Adrenal gland (tissue), 12 donors: Measurements from ENCODE around the gene GLDC. TPM values are rescaled to one million over a fixed set of nuclear protein-coding genes. Genes with fewer than 3 reads are reported as not detected.
"Not testable (repeated sequence)": the region's sequence is repeated elsewhere in the genome, so short reads cannot be mapped to it uniquely, and the experiment has no call there.

Experiments used
- DNase-seq, 7 donors: peaks; one replicate each; pipeline ENCODE4 v3.0.0-alpha.2; 2019 to 2020
- H3K27ac ChIP-seq, 5 donors: fragments of 200-600 bp; sonication (generic) in 4 of 5; 1 replicate in 3 of 5; 2 replicates in 2 of 5; pipeline versions ENCODE4 v1.5.1 to v1.8.0; 2016 to 2020; ENCODE audit warnings: mild to moderate bottlenecking in 1 of 5
- H3K27me3 ChIP-seq: fragments of 200-600 bp; 2 replicates; pipeline ENCODE4 v1.8.0; 2021
- H3K36me3 ChIP-seq, 2 donors: fragments of 200-600 bp; replicated peaks in 1 of 2; 1 replicate in 1 of 2; 2 replicates in 1 of 2; pipeline versions ENCODE4 v1.5.1 to v1.8.0; 2018 to 2022
- H3K4me1 ChIP-seq, 2 donors: fragments of 200-600 bp; replicated peaks in 1 of 2; 1 replicate in 1 of 2; 2 replicates in 1 of 2; pipeline versions ENCODE4 v1.5.1 to v1.8.0; 2018 to 2021
- H3K4me3 ChIP-seq, 4 donors: fragments of 200-600 bp; sonication (generic) in 3 of 4; one replicate each; pipeline ENCODE4 v1.5.1; 2016 to 2018
- H3K9me3 ChIP-seq, 3 donors: fragments of 200-600 bp; sonication (generic) in 1 of 3; replicated peaks in 1 of 3; 1 replicate in 2 of 3; 2 replicates in 1 of 3; pipeline versions ENCODE4 v1.5.1 to v1.8.0; 2016 to 2021
- POLR2A ChIP-seq, 2 donors: fragments of 450-650 bp; IDR thresholded peaks; one replicate each; pipeline ENCODE4 v1.6.1; 2017; ENCODE audit warnings: antibody characterized with exemption in 2 of 2, mild to moderate bottlenecking in 2 of 2, moderate library complexity in 1 of 2
- WGBS, 4 donors: extraction: QIAGEN DNeasy Blood & Tissue Kit in 2 of 4; methylation state at CpG; one replicate each; pipeline versions ENCODE4 v1.1.5 to v1.1.7; 2013 to 2017; 5-methylcytosine and 5-hydroxymethylcytosine counted together
- intact Hi-C, 2 donors: fragments of 100-400 bp; cut with DNase I; formaldehyde crosslinking; loops; one replicate each; pipeline versions ENCODE4 v1.14.1 to v1.15.0; 2022 to 2023
- polyA plus RNA-seq, 3 donors: library from polyadenylated mRNA; stranded (reverse); fragments of 200-250 nt in 2 of 3; fragments of 350-450 nt in 1 of 3; fragmentation: Illumina TruSeq in 1 of 3; extraction: RNeasy Lipid Tissue Mini Kit (QIAGEN cat#74804) in 1 of 3; gene quantifications; one replicate each; pipeline ENCODE4 v1.2.3, GENCODE V29; 2013 to 2014
- total RNA-seq, 9 donors: library from RNA; depleted of rRNA in 4 of 9; stranded (reverse); fragments of >200 nt in 4 of 9; fragments of 120-200 nt in 1 of 9; fragmentation: NEBNext Ultra II Directional in 1 of 9; extraction: Animal tissue kit (Norgen Biotek cat#: 25700) in 1 of 9; gene quantifications; one replicate each; pipeline versions ENCODE4 v1.1.0 to v1.2.4, GENCODE V29; 2013 to 2023
- TF ChIP-seq, protein P1 (sequence below), 6 experiments: fragments of 450-650 bp in 4 of 6; fragments of 200-600 bp in 2 of 6; sonication (generic) in 1 of 6; IDR thresholded peaks; 1 replicate in 5 of 6; 2 replicates in 1 of 6; pipeline versions ENCODE4 v1.5.1 to v1.8.0; 2016 to 2021; ENCODE audit warnings: antibody characterized with exemption in 6 of 6, mild to moderate bottlenecking in 2 of 6, moderate library complexity in 1 of 6
- donor health status: healthy with polysubstance abuse.
- donor health status: Bipolar disorder and iron deficiency.
- donor health status: DM: yes; HTN: yes; CAD: no.
- donor health status: DM: no; HTN: no; CAD: no.
- donor health status: DM: no; HTN: no; CAD: no.
- donor health status: DM: yes; HTN: yes; CAD: no.

GLDC gene
- total and polyA plus RNA-seq, 12 donors, result 0.14 to 1.3 (median 0.36) TPM; not detected in 2

DNA sequence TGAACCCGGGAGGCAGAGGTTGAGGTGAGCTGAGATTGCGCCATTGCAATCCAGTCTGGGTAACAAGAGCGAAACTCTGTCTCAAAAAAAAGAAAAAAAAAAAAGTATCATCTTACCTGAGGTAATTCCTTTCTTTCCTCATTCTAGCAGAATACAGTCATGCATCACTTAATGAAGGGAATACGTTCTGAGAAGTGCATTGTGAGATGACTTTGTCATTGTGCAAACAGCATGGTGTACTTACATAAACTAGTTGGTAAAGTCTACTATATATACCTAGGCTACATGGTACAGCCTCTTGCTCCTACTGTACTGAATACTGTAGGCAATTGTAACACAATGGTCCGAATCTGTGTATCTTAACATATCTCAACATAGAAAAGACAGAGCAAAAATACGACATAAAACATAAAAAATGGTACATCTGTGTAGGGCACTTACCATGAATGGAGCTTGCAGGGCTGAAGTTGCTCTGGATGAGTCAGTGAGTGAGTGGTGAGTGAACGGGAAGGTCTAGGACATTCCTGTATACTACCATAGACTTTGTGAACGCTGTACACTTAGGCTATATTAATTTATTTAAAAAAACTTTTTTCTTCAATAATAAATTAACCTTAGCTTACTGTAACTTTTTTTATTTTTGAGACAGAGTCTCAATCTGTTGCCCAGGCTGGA is 100.4 kb downstream of the GLDC start:
- 88 to 92% (median 91%) methylated on average over 8 of the region's 8 CpGs for WGBS, 4 donors
- no peak for DNase-seq
- Histone ChIP-seq H3K9me3 (no peaks in the 10 kb centered on the region), H3K4me3 (no peak overlapping the region), H3K27me3 (no peaks in the 10 kb centered on the region), H3K36me3 (no peaks in the 10 kb centered on the region), H3K4me1 (no peaks in the 10 kb centered on the region), H3K27ac (no peak overlapping the region)
- intact Hi-C loops, result no loop called here
- TF ChIP-seq, protein P1, sequence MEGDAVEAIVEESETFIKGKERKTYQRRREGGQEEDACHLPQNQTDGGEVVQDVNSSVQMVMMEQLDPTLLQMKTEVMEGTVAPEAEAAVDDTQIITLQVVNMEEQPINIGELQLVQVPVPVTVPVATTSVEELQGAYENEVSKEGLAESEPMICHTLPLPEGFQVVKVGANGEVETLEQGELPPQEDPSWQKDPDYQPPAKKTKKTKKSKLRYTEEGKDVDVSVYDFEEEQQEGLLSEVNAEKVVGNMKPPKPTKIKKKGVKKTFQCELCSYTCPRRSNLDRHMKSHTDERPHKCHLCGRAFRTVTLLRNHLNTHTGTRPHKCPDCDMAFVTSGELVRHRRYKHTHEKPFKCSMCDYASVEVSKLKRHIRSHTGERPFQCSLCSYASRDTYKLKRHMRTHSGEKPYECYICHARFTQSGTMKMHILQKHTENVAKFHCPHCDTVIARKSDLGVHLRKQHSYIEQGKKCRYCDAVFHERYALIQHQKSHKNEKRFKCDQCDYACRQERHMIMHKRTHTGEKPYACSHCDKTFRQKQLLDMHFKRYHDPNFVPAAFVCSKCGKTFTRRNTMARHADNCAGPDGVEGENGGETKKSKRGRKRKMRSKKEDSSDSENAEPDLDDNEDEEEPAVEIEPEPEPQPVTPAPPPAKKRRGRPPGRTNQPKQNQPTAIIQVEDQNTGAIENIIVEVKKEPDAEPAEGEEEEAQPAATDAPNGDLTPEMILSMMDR (IDR thresholded peaks at IDR 0.05), result no peak
- TF ChIP-seq POLR2A (IDR thresholded peaks at IDR 0.05), result no peak

DNA sequence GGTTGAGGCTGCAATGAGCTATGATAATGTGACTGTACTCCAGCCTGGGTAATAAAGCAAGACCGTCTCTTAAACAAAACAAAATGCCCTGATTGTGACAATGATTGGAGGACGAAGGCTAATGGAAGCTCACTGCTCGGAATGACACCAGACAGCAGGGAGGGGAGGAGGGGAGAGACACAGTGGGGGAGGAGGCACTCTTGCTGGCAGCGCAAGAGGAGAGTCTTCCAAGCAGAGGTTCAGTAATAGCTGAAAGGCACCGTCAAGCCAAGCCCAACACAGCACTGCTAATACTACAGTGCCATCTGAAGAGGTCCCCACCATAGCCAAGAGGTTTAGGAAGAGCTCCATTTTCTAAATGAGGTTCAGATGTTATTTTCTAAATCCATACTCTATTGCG is 102.3 kb downstream of the GLDC start:
- Histone ChIP-seq H3K27ac (no peak overlapping the region), H3K4me3 (no peak overlapping the region), H3K9me3 (no peaks in the 10 kb centered on the region), H3K4me1 (no peaks in the 10 kb centered on the region), H3K36me3 (no peaks in the 10 kb centered on the region), H3K27me3 (no peaks in the 10 kb centered on the region)
- no peak for DNase-seq
- intact Hi-C loops, result no loop called here
- WGBS, 4 donors, result 60 to 74% (median 69%) methylated on average over 6 of the region's 6 CpGs
- TF ChIP-seq, protein P1 (IDR thresholded peaks at IDR 0.05), result no peak
- TF ChIP-seq POLR2A (IDR thresholded peaks at IDR 0.05), result no peak

DNA sequence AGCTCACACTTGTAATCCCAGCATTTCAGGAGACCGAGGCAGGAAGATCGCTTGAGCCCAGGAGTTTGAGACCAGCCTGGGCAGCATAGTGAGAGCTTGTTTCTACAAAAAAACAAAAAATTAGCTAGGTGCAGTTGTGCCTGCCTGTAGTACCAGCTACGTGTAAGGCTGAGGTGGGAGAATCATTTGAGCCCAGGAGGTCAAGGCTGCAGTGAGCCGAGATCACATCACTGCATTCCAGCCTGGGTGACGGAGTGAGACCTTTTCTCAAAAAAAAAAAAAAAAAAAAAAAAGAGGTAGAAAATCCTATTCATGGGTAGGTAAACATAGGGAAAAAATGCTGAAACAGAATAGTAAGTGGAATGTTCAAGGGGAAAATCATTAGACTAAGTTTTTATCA is 102.9 kb downstream of the GLDC start:
- WGBS, 4 donors, result 56 to 78% (median 69%) methylated on average over 5 of the region's 5 CpGs
- H3K4me3 ChIP-seq, H3K4me1 ChIP-seq, H3K36me3 ChIP-seq, DNase-seq, intact Hi-C loops, H3K27ac ChIP-seq, H3K27me3 ChIP-seq, H3K9me3 ChIP-seq: not testable (repeated sequence)

DNA sequence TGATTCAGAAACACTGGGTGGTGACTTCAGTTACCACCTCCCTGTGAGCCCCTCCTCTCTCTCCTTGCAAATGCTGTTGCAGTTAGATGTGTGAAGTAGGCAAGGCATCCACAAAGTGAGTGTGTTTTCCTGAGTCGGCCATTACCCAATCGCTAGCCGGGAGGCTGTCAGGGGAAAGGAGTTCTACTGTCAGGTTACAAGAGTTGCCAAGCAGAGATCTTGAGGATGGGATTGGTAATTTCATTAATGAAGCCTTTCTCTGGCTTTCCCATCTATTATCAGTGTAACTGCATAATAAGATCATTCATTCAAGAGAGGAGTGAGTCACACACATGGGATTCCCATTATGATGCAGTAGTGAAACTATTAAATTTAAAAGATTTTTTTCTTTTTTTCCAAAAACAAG is 106.9 kb downstream of the GLDC start:
- Histone ChIP-seq H3K36me3 (no peaks in the 10 kb centered on the region), H3K4me3 (no peak overlapping the region), H3K9me3 (no peaks in the 10 kb centered on the region), H3K4me1 (no peaks in the 10 kb centered on the region), H3K27ac (no peak overlapping the region), H3K27me3 (no peaks in the 10 kb centered on the region)
- 58 to 83% (median 67%) methylated on average over 3 of the region's 3 CpGs for WGBS, 4 donors
- no peak for TF ChIP-seq POLR2A (IDR thresholded peaks at IDR 0.05)
- TF ChIP-seq, protein P1 (IDR thresholded peaks at IDR 0.05), result no peak
- DNase-seq, result no peak
- intact Hi-C loops, result no loop called here

DNA sequence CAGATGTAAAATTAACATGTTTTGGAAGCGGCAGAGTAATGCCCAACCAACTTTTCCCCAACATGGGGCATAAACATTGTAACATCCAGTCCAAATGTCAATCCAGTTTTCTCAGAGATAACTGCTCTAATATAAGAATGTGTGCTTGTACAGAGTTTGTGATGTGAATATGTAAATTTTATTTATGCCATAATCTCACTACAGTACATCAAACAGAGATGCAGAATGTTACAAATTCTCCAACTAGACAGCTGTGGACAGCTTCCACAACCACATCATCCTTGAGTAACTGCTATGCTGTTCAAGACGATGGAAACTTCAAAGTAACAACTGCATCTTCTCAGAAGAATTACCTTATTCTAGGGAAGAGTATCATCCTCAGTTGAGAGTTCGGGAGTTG is 109.9 kb downstream of the GLDC start:
- Histone ChIP-seq H3K4me3 (no peak overlapping the region), H3K36me3 (no peaks in the 10 kb centered on the region), H3K4me1 (peaks cover 0 to 3% of the 10 kb centered on the region in 2 donors), H3K27ac (no peak overlapping the region), H3K27me3 (no peaks in the 10 kb centered on the region), H3K9me3 (no peaks in the 10 kb centered on the region)
- intact Hi-C loops, result no loop called here
- DNase-seq, result no peak
- TF ChIP-seq, protein P1 (IDR thresholded peaks at IDR 0.05), result no peak
- TF ChIP-seq POLR2A (IDR thresholded peaks at IDR 0.05), result no peak
- 84 to 93% (median 89%) methylated on average over 3 of the region's 3 CpGs for WGBS, 4 donors
